ENCODE results near the gene ADSS2. TPM values are rescaled to one million over a fixed set of nuclear protein-coding genes. Genes with fewer than 3 reads are reported as not detected.

ADSS2 gene
- total RNA-seq, 1 experiment from 2014 or later, result 46.2 TPM

- ATAC-seq, result no peak
- BruUV-seq (replicated peaks), result no TSS peak
- no peak overlapping the region for H3K4me2 ChIP-seq (ENCODE audit: low read length)
- H3K79me2 ChIP-seq (ENCODE audit: insufficient read depth, low read length), result no peaks in the 10 kb centered on the region
- no peaks in the 10 kb centered on the region for H3K4me1 ChIP-seq (ENCODE audit: control insufficient read depth in 1 of 2, insufficient read depth in 2 of 2, low read length in 2 of 2)
- intact Hi-C loops (cut with micrococcal nuclease), result no loop called here
- H4K20me1 ChIP-seq (ENCODE audit: insufficient read depth), result no peaks in the 10 kb centered on the region
- H3K27me3 ChIP-seq (ENCODE audit: insufficient read depth, low read length), result no peaks in the 10 kb centered on the region
- TF ChIP-seq FOSL1 (IDR thresholded peaks at IDR 0.05; ENCODE audit: low read depth) (no peak), REST (IDR thresholded peaks at IDR 0.05; ENCODE audit: low read depth) (no peak), CBX3 (IDR thresholded peaks at IDR 0.05; ENCODE audit: low read depth) (no peak), POLR2A (IDR thresholded peaks at IDR 0.05; ENCODE audit: borderline replicate concordance, extremely low read depth, insufficient read depth, insufficient read length) (no peak), EZH2 (IDR thresholded peaks at IDR 0.05) (no peak), SIN3A (IDR thresholded peaks at IDR 0.05; ENCODE audit: low read depth) (no peak), CEBPB (IDR thresholded peaks at IDR 0.05; ENCODE audit: low read depth) (no peak), ELF1 (IDR thresholded peaks at IDR 0.05; ENCODE audit: borderline replicate concordance, low read depth) (no peak), ZNF274 (IDR thresholded peaks at IDR 0.05; ENCODE audit: low read depth, low read length) (no peak), SRF (IDR thresholded peaks at IDR 0.05; ENCODE audit: low read depth) (no peak), EZH2phosphoT487 (IDR thresholded peaks at IDR 0.05; ENCODE audit: borderline replicate concordance) (no peak), TCF7L2 (IDR thresholded peaks at IDR 0.05; ENCODE audit: borderline replicate concordance, extremely low read depth, insufficient read depth, insufficient read length) (no peak), ZFX (IDR thresholded peaks at IDR 0.05) (no peak), RAD21 (IDR thresholded peaks at IDR 0.05; ENCODE audit: low read depth) (no peak), CTCF (IDR thresholded peaks at IDR 0.05 in 2 of 3, conservative IDR thresholded peaks at IDR 0.05 in 1 of 3; ENCODE audit: borderline replicate concordance in 1 of 3, insufficient read depth in 1 of 3, low read depth in 2 of 3, low read length in 2 of 3) (no peak), ZBTB33 (IDR thresholded peaks at IDR 0.05; ENCODE audit: extremely low read depth, insufficient replicate concordance, low read length) (no peak), POLR2AphosphoS5 (IDR thresholded peaks at IDR 0.05; ENCODE audit: low read depth, low read length) (no peak)
- TF ChIP-seq, protein P1, sequence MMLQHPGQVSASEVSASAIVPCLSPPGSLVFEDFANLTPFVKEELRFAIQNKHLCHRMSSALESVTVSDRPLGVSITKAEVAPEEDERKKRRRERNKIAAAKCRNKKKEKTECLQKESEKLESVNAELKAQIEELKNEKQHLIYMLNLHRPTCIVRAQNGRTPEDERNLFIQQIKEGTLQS (IDR thresholded peaks at IDR 0.05), result no peak
- TF ChIP-seq, protein P2, sequence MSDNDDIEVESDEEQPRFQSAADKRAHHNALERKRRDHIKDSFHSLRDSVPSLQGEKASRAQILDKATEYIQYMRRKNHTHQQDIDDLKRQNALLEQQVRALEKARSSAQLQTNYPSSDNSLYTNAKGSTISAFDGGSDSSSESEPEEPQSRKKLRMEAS (IDR thresholded peaks at IDR 0.05), result no peak
- no peaks in the 10 kb centered on the region for H3K9me3 ChIP-seq (ENCODE audit: control insufficient read depth in 1 of 2, insufficient read depth in 1 of 2, low read depth in 1 of 2, low read length in 2 of 2)
- no peak overlapping the region for H2AFZ ChIP-seq (ENCODE audit: low read depth, low read length, poor library complexity, severe bottlenecking)
- no peak for DNase-seq (ENCODE audit: low read depth, low spot score)
- RAD21 ChIA-PET (ENCODE audit: low non-redundant PET in 1 of 2, low total read pairs in 2 of 2, uncharacterized antibody in 2 of 2, unreplicated experiment in 2 of 2), result no interaction called here
- H3K27ac ChIP-seq (ENCODE audit: low read depth, low read length), result no peak overlapping the region
- POLR2A ChIA-PET, result no interaction called here
- no peaks in the 10 kb centered on the region for H3K36me3 ChIP-seq (ENCODE audit: control insufficient read depth in 1 of 2, insufficient read depth in 2 of 2, low read length in 2 of 2)
- H3K4me3 ChIP-seq (replicated peaks in 1 of 2; ENCODE audit: low read depth in 1 of 2, low read length in 2 of 2), result no peak overlapping the region
- CTCF ChIA-PET, result no interaction called here
- H3K9ac ChIP-seq (ENCODE audit: low read length), result no peak overlapping the region
- H3K9me2 ChIP-seq (ENCODE audit: insufficient read depth), result no peaks in the 10 kb centered on the region
These were observed 76.7 kb downstream of the ADSS2 start for GRCh38 chr1:244375051-244375450.

All from HCT116 (cell line).